ENCODE measurements around the gene B4GALT4.
"Not testable (repeated sequence)": the region's sequence is repeated elsewhere in the genome, so short reads cannot be mapped to it uniquely, and the experiment has no call there.

Gene B4GALT4

DNA sequence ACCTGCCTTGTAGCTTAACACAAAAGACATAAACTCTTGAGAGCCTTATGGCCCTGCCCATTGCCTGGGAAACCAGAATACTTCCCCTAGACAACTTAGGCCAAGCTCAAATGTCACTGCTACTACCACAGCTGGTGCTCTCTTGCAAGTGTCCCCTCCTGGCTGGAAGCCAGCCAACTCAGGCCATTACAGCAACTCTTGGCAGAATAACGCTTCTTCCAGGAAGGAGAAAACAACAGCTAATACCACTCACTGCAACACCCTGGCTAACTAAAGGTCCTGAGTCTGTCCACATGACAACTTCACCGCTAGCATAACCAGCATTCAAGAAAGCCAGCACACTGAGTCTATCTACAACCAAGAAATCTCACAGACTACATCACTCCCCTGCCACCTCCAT lies 5.1 kb upstream of the B4GALT4 start:
- Mint-ChIP-seq H3K9me3 (peaks cover 12% of the 10 kb centered on the region), H3K4me3 (no peak overlapping the region), H3K27me3 (no peaks in the 10 kb centered on the region), H3K4me1 (peaks cover 4% of the 10 kb centered on the region), H3K27ac (no peak overlapping the region), H3K36me3 (peaks cover 7% of the 10 kb centered on the region)
- no peak for DNase-seq (ENCODE audit: low spot score in 2 of 2)
- no peak for ATAC-seq (ENCODE audit: low read depth)

DNA sequence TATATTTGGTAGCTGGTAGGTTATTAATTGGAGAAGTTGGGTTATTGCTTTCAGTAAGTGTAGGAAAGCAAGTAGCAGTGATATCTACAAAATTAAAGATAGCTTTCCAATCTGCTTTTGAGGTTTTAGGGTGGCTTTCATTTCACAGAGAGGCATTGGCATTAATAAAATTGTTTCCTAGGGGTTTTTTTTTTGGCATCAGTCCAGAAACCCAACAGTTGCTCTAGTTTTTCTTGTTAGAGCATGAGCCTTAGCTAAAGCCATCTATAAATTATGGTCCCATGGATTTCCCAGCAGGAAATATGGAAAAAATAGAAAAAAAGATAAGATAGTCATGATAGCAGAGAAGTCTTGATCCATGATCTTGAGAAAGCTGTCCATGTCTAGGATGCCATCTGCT lies 3.0 kb upstream of the B4GALT4 start:
- peaks cover 6% of the 10 kb centered on the region for H3K9me3 Mint-ChIP-seq
- no peak overlapping the region for H3K27ac Mint-ChIP-seq
- no peak for DNase-seq (ENCODE audit: low spot score in 2 of 2)
- H3K4me3 Mint-ChIP-seq: no peak overlapping the region
- peaks cover 6% of the 10 kb centered on the region for H3K36me3 Mint-ChIP-seq
- peaks cover 12% of the 10 kb centered on the region for H3K4me1 Mint-ChIP-seq
- no peak for ATAC-seq (ENCODE audit: low read depth)
- no peaks in the 10 kb centered on the region for H3K27me3 Mint-ChIP-seq

DNA sequence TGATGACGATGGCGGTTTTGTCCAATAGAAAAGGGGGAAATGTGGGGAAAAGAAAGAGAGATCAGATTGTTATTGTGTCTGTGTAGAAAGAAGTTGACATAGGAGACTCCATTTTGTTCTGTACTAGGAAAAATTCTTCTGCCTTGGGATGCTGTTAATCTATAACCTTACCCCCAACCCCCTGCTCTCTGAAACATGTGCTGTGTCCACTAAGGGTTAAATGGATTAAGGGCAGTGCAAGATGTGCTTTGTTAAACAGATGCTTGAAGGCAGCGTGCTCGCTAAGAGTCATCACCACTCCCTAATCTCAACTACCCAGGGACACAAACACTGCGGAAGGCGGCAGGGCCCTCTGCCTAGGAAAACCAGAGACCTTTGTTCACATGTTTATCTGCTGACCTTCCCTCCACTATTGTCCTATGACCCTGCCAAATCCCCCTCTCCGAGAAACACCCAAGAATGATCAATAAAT lies 2.4 kb upstream of the B4GALT4 start:
- H3K4me1 Mint-ChIP-seq: peaks cover 12% of the 10 kb centered on the region
- H3K27ac Mint-ChIP-seq; ATAC-seq (ENCODE audit: low read depth); H3K9me3 Mint-ChIP-seq; DNase-seq (ENCODE audit: low spot score in 2 of 2); H3K4me3 Mint-ChIP-seq; H3K36me3 Mint-ChIP-seq; H3K27me3 Mint-ChIP-seq: not testable (repeated sequence)

DNA sequence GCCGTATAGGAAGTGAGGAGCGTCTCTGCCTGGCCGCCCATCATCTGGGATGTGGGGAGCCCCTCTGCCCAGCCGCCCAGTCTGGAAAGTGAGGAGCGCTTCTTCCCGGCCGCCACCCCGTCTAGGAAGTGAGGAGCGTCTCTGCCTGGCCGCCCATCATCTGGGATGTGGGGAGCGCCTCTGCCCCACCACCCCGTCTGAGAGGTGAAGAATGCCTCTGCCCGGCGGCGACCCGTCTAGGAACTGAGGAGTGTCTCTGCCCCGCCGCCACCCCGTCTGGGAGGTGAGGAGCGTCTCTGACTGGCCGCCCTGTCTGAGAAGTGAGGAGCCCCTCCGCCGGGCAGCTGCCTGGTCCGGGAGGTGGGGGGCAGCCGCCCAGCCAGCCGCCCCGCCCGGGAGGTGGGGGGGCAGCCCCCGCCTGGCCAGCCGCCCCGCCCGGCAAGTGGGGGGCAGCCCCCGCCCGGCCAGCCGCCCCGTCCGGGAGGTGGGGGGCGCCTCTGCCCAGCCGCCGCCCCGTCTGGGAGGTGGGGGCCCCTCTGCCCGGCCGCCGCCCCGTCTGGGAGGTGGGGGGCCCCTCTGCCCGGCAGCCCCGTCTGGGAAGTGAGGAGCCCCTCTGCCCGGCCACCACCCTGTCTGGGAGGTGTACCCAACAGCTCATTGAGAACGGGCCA lies 1.8 kb upstream of the B4GALT4 start:
- H3K36me3 Mint-ChIP-seq; H3K9me3 Mint-ChIP-seq; H3K27ac Mint-ChIP-seq; H3K27me3 Mint-ChIP-seq; H3K4me3 Mint-ChIP-seq; DNase-seq (ENCODE audit: low spot score in 2 of 2); ATAC-seq (ENCODE audit: low read depth): not testable (repeated sequence)
- peaks cover 12% of the 10 kb centered on the region for H3K4me1 Mint-ChIP-seq

DNA sequence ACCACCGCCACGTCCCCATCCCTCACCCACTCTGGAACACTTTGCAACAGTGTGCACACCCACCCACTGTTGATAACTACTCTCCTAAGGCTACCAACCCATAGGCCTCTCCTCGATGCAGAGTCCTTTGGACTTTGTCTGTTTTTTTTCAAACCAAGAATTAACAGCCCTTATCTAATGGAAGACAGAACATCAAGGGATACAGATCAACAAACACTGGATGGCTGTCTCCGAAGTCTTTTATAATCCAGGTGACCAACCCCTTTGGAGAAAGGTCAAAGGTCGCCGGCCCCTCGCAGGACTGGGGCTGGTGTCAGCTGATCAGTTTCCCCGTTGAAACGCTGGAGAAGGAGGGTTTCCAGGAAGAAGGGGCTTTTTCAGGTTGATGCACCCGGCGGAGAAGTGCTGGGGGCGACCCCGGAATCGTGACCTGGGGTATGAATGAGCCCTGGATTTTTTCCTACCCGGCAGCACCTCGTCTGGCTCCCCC lies 532 bp downstream of the B4GALT4 start:
- H3K27ac Mint-ChIP-seq: peak overlapping the region; percentile 79
- DNase-seq (ENCODE audit: low spot score in 2 of 2): no peak
- no peaks in the 10 kb centered on the region for H3K9me3 Mint-ChIP-seq
- peak overlapping the region; percentile 86 for H3K4me3 Mint-ChIP-seq
- H3K4me1 Mint-ChIP-seq: peaks cover 17% of the 10 kb centered on the region
- peaks cover 10% of the 10 kb centered on the region for H3K36me3 Mint-ChIP-seq
- ATAC-seq (ENCODE audit: low read depth): no peak
- no peaks in the 10 kb centered on the region for H3K27me3 Mint-ChIP-seq

- Mint-ChIP-seq H3K27me3 (no peaks in the 10 kb centered on the region), H3K9me3 (no peaks in the 10 kb centered on the region), H3K4me1 (peaks cover 17% of the 10 kb centered on the region), H3K36me3 (peaks cover 10% of the 10 kb centered on the region), H3K27ac (peak overlapping the region; percentile 79), H3K4me3 (peak overlapping the region; percentile 86)
- no peak for DNase-seq (ENCODE audit: low spot score in 2 of 2)
- ATAC-seq (ENCODE audit: low read depth): no peak
These were observed 1.4 kb downstream of the B4GALT4 start for GRCh38 chr3:119239206-119239820.

DNA sequence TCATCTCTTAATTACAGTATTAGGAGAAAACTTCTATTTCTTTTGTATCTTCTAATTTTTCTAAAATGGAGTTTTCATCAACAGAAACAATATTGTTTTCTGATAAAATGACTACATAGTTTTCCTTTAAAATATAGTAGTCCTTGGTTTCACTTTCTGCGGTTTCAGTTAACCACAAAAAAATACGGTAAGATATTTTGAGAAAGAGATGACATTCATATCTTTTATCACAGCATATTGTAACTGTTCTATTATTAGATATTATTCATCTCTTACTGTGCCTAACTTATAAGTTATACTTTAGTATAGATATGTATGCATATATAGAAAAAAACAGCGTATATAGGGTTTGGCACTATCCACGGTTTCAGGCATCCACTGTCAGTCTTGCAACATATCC lies 2.3 kb downstream of the B4GALT4 start:
- ATAC-seq (ENCODE audit: low read depth) (no peak), DNase-seq (ENCODE audit: low spot score in 2 of 2) (no peak)
- Mint-ChIP-seq H3K27me3 (no peaks in the 10 kb centered on the region), H3K4me3 (no peak overlapping the region), H3K4me1 (peaks cover 17% of the 10 kb centered on the region), H3K27ac (no peak overlapping the region), H3K36me3 (peaks cover 10% of the 10 kb centered on the region), H3K9me3 (no peaks in the 10 kb centered on the region)

GRCh38 chr3:119237299-119237698 lies 3.4 kb downstream of the B4GALT4 start:
- DNase-seq (ENCODE audit: low spot score in 2 of 2): no peak
- no peaks in the 10 kb centered on the region for H3K27me3 Mint-ChIP-seq
- H3K27ac Mint-ChIP-seq: no peak overlapping the region
- peaks cover 10% of the 10 kb centered on the region for H3K36me3 Mint-ChIP-seq
- no peak for ATAC-seq (ENCODE audit: low read depth)
- no peaks in the 10 kb centered on the region for H3K9me3 Mint-ChIP-seq
- no peak overlapping the region for H3K4me3 Mint-ChIP-seq
- peaks cover 17% of the 10 kb centered on the region for H3K4me1 Mint-ChIP-seq

GRCh38 chr3:119236756-119237155 lies 3.9 kb downstream of the B4GALT4 start:
- DNase-seq (ENCODE audit: low spot score in 2 of 2): no peak
- H3K36me3 Mint-ChIP-seq: peaks cover 10% of the 10 kb centered on the region
- no peak overlapping the region for H3K4me3 Mint-ChIP-seq
- H3K9me3 Mint-ChIP-seq: no peaks in the 10 kb centered on the region
- ATAC-seq (ENCODE audit: low read depth): no peak
- H3K4me1 Mint-ChIP-seq: peaks cover 17% of the 10 kb centered on the region
- no peaks in the 10 kb centered on the region for H3K27me3 Mint-ChIP-seq
- H3K27ac Mint-ChIP-seq: peak overlapping the region; percentile 62

DNA sequence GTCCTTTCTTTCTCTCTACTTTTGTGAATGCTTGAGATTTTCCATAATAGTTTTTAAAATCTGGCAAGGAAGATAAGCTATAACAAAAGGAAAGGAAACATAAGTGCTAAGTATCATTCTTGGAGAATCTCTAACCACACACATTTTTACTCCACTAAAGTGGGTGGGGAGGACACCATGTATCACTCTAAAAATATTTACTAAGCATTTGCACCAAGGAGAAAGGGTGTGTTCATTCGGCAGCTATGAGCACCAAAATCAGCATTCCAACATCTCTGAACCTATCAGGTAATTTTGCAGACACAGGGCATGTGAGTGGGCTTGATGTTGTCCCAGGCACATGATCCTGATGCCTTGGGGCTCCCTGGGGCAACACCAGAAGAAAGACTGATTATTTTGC lies 5.5 kb downstream of the B4GALT4 start:
- H3K4me3 Mint-ChIP-seq: no peak overlapping the region
- DNase-seq (ENCODE audit: low spot score in 2 of 2): no peak
- no peaks in the 10 kb centered on the region for H3K9me3 Mint-ChIP-seq
- no peaks in the 10 kb centered on the region for H3K27me3 Mint-ChIP-seq
- no peak overlapping the region for H3K27ac Mint-ChIP-seq
- H3K4me1 Mint-ChIP-seq: peaks cover 14% of the 10 kb centered on the region
- H3K36me3 Mint-ChIP-seq: peaks cover 15% of the 10 kb centered on the region
- ATAC-seq (ENCODE audit: low read depth): no peak

DNA sequence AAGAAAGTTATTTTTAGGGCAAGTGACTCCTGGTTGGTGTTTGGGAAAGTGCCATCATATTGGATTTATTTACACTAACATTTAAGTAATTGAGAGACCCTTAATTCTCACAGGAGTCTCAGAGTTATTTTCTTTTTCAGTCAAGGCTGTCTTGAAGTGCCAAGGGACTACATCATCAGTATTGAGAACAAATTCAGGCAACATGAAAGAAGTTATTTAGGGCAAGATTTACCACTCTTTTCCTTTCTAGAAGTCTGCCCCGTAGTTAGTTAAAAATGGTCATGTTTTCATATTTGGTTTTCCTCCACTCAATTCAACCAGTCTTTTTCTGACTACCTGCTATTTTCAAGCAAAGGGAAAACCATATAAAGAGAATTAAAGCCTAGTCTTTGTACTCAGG lies 6.1 kb downstream of the B4GALT4 start:
- ATAC-seq (ENCODE audit: low read depth): no peak
- Mint-ChIP-seq H3K36me3 (peaks cover 21% of the 10 kb centered on the region), H3K4me3 (no peak overlapping the region), H3K9me3 (no peaks in the 10 kb centered on the region), H3K27ac (no peak overlapping the region), H3K27me3 (no peaks in the 10 kb centered on the region), H3K4me1 (peaks cover 9% of the 10 kb centered on the region)
- DNase-seq (ENCODE audit: low spot score in 2 of 2): no peak

GRCh38 chr3:119230745-119231144 lies 9.9 kb downstream of the B4GALT4 start:
- H3K27ac Mint-ChIP-seq: no peak overlapping the region
- no peak overlapping the region for H3K4me3 Mint-ChIP-seq
- peaks cover 3% of the 10 kb centered on the region for H3K4me1 Mint-ChIP-seq
- no peak for DNase-seq (ENCODE audit: low spot score in 2 of 2)
- peaks cover 40% of the 10 kb centered on the region for H3K36me3 Mint-ChIP-seq
- no peaks in the 10 kb centered on the region for H3K27me3 Mint-ChIP-seq
- no peaks in the 10 kb centered on the region for H3K9me3 Mint-ChIP-seq
- no peak for ATAC-seq (ENCODE audit: low read depth)

DNA sequence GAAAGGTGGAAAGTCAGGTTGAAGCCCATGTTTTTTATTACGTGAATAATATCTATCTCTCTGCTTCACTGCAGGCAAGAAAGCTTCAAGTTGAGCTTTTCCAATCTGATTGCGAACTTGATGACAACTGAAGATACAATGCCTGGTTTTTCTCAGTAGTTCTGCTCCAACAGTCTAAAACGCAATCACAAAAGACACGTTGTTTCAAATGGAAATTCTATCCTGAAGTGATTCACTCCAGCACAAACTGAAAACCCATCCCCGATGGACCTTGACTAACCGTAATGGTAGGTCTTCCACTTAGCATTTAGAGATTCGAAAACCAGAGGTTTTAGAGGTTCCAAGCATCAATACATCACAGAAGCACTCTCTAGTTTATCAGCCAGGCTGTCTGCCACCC lies 10.6 kb downstream of the B4GALT4 start:
- no peak for DNase-seq (ENCODE audit: low spot score in 2 of 2)
- no peak overlapping the region for H3K27ac Mint-ChIP-seq
- no peak overlapping the region for H3K4me3 Mint-ChIP-seq
- no peaks in the 10 kb centered on the region for H3K27me3 Mint-ChIP-seq
- H3K4me1 Mint-ChIP-seq: peaks cover 3% of the 10 kb centered on the region
- no peak for ATAC-seq (ENCODE audit: low read depth)
- H3K9me3 Mint-ChIP-seq: no peaks in the 10 kb centered on the region
- H3K36me3 Mint-ChIP-seq: peaks cover 36% of the 10 kb centered on the region

GRCh38 chr3:119229190-119229589 lies 11.5 kb downstream of the B4GALT4 start:
- ATAC-seq (ENCODE audit: low read depth): no peak
- no peak overlapping the region for H3K4me3 Mint-ChIP-seq
- peaks cover 3% of the 10 kb centered on the region for H3K4me1 Mint-ChIP-seq
- H3K27ac Mint-ChIP-seq: no peak overlapping the region
- H3K36me3 Mint-ChIP-seq: peaks cover 36% of the 10 kb centered on the region
- no peaks in the 10 kb centered on the region for H3K9me3 Mint-ChIP-seq
- no peak for DNase-seq (ENCODE audit: low spot score in 2 of 2)
- no peaks in the 10 kb centered on the region for H3K27me3 Mint-ChIP-seq
